Measurements from ENCODE around the gene STXBP5.

DNA sequence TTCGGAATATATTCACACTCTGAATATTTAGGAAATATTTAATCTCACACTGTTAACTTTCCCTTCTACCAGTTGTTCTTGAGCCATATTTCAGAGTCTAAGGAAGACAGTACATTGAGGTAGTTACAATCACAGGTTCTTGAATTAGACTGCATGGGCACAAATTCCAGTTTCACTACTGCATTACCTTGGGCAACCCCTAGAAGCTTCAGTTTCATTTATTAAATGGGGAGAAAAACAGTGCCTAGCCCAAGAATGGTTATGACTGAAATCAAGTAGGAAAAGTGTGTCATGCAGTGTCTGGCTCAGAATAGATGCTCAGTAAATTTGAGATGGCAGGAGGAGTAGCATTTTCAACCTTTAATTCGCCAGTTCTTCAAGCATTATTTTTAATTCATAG lies 179.8 kb downstream of the STXBP5 start:
- TF ChIP-seq PATZ1 (tag by site-specific recombination; IDR thresholded peaks at IDR 0.05) (no peak), ZNF169 (tag by site-specific recombination; IDR thresholded peaks at IDR 0.05) (no peak), CTCF (tag by site-specific recombination; IDR thresholded peaks at IDR 0.05) (no peak), SP2 (tag by site-specific recombination; IDR thresholded peaks at IDR 0.05) (no peak), ZNF626 (tag by site-specific recombination; IDR thresholded peaks at IDR 0.05) (no peak), ZNF274 (IDR thresholded peaks at IDR 0.05; ENCODE audit: low read length) (no peak), ZNF274 (tag by site-specific recombination; IDR thresholded peaks at IDR 0.05; ENCODE audit: borderline replicate concordance) (no peak), ZNF473 (tag by site-specific recombination; IDR thresholded peaks at IDR 0.05) (no peak), ZNF23 (tag by site-specific recombination; IDR thresholded peaks at IDR 0.05; ENCODE audit: borderline replicate concordance) (no peak), ZNF777 (tag by site-specific recombination; IDR thresholded peaks at IDR 0.05; ENCODE audit: borderline replicate concordance) (no peak), ELK4 (IDR thresholded peaks at IDR 0.05; ENCODE audit: borderline replicate concordance, low read depth, low read length) (no peak), ZNF747 (tag by site-specific recombination; IDR thresholded peaks at IDR 0.05) (no peak)

Data from HEK293 (cell line).